Measurements from ENCODE around the gene IL17RE. TPM values are rescaled to one million over a fixed set of nuclear protein-coding genes. Genes with fewer than 3 reads are reported as not detected.
A peak's percentile ranks its signal among the peaks of the same experiment; 100 is the strongest.

Gene IL17RE
- total RNA-seq, 1 donor from 2014 or later = under 0.01 TPM

- DNase-seq (ENCODE audit: low spot score in 2 of 2) (no peak), FAIRE-seq (no peak)
These were observed 47.0 kb downstream of the IL17RE start for GRCh38 chr3:9949626-9950025.

- FAIRE-seq (no peak), DNase-seq (ENCODE audit: low spot score in 2 of 2) (no peak)
These were observed 48.5 kb downstream of the IL17RE start for GRCh38 chr3:9951126-9951525.

GRCh38 chr3:9951598-9951961 is 48.9 kb downstream of the IL17RE start:
- no peak for DNase-seq (ENCODE audit: low spot score in 2 of 2)
- no peak for FAIRE-seq

GRCh38 chr3:9951962-9952805 is 49.5 kb downstream of the IL17RE start, which contains the start of gene PRRT3:
TSS of gene PRRT3 (minus strand) at chr3:9952408. CDS start at chr3:9950115, 2,293 bp downstream.
- DNase-seq (ENCODE audit: low spot score in 2 of 2) = peak in 1 of 2 donors; percentile 49
- FAIRE-seq = no peak

- no peak for DNase-seq (ENCODE audit: low spot score in 2 of 2)
- no peak for FAIRE-seq
These were observed 52.4 kb downstream of the IL17RE start for GRCh38 chr3:9955067-9955502.

- FAIRE-seq (no peak), DNase-seq (ENCODE audit: low spot score in 2 of 2) (no peak)
These were observed 53.1 kb downstream of the IL17RE start for GRCh38 chr3:9955611-9956352.

- FAIRE-seq = no peak
These were observed 54.6 kb downstream of the IL17RE start for GRCh38 chr3:9957214-9957613.

GRCh38 chr3:9965200-9965875 is 62.7 kb downstream of the IL17RE start:
- FAIRE-seq = no peak

More at GRCh38 chr3:9957214-9957613, 54.6 kb downstream of the IL17RE start:
- DNase-seq (ENCODE audit: low spot score in 2 of 2) = no peak

More at GRCh38 chr3:9965200-9965875, 62.7 kb downstream of the IL17RE start:
- no peak for DNase-seq (ENCODE audit: low spot score in 2 of 2)

Small RNAs within 50 kb of the gene (small RNA-seq; reads per million reads assigned to genes)
- not detected for gene RNU6-882P

Other genes starting within 250 kb of the IL17RE start
- gene CPNE9, start 199.0 kb upstream of the IL17RE start, total RNA-seq = 0.41 TPM
- gene BRPF1, start 171.1 kb upstream of the IL17RE start, total RNA-seq = 16.3 TPM
- 98.6 TPM for gene OGG1, start 152.9 kb upstream of the IL17RE start, total RNA-seq
- gene CAMK1, start 132.9 kb upstream of the IL17RE start, total RNA-seq = 69.7 TPM
- 33.0 TPM for gene TADA3, start 110.4 kb upstream of the IL17RE start, total RNA-seq
- gene ARPC4, start 109.8 kb upstream of the IL17RE start, total RNA-seq = 181 TPM
- gene TTLL3, start 92.6 kb upstream of the IL17RE start, total RNA-seq = 17.1 TPM
- 13.9 TPM for gene RPUSD3, start 58.8 kb upstream of the IL17RE start, total RNA-seq
- not detected for gene CIDEC, start 22.6 kb upstream of the IL17RE start, total RNA-seq
- gene JAGN1, start 12.2 kb upstream of the IL17RE start, total RNA-seq = 15.9 TPM
- gene IL17RC, start 14.2 kb downstream of the IL17RE start, total RNA-seq = 2.4 TPM
- gene CRELD1, start 31.0 kb downstream of the IL17RE start, total RNA-seq = 15.5 TPM
- gene PRRT3, start 49.6 kb downstream of the IL17RE start, total RNA-seq = 4.1 TPM
- 33.0 TPM for gene EMC3, start 84.0 kb downstream of the IL17RE start, total RNA-seq
- 6.1 TPM for gene FANCD2, start 123.6 kb downstream of the IL17RE start, total RNA-seq
- not detected for gene FANCD2OS, start 205.4 kb downstream of the IL17RE start, total RNA-seq
- gene BRK1, start 212.8 kb downstream of the IL17RE start, total RNA-seq = 92.9 TPM
- 123 TPM for gene VHL, start 238.9 kb downstream of the IL17RE start, total RNA-seq

Measured in frontal cortex (tissue), 4 donors.